ENCODE results near the gene CEP192. TPM values are rescaled to one million over a fixed set of nuclear protein-coding genes. Genes with fewer than 3 reads are reported as not detected.

CEP192 gene
- polyA plus RNA-seq, 1 of the 3 experiments (the other 2 are of a cell fraction): 9.4 TPM

DNA sequence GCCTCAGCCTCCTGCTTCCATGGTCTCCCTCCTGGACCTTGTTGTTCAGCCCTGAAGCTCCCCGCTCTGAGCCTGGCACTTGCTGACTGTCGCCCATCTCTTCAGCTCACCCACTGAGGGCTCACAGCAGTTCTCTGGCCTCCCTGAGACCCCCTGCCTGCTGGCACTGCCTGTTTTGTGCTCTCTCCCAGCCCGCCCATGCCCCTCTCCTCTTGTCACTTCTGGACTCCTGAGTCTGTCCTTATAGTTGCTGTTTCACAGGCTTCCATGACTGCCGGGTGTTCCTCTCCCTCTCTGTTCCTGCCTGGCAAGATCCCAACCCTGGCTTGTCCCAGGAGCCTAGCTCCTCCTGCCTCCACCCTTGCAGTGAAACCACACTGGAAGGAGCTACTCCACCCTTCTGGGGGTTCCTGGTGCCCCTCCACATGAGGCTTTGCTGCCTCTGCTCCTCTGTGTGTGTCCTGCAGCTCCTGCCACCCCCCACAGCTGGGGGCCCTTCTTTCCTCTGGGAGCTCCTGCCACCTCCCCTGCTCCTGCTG lies 110.6 kb downstream of the CEP192 start (continued):
- TF ChIP-seq JUND (IDR thresholded peaks at IDR 0.05): no peak

- no peaks in the 10 kb centered on the region for H4K20me1 ChIP-seq (ENCODE audit: insufficient read depth)
- no peaks in the 10 kb centered on the region for H3K9me2 ChIP-seq
- no peaks in the 10 kb centered on the region for H3K79me2 ChIP-seq (ENCODE audit: insufficient read depth)
- WGBS (ENCODE audit: low lambda C conversion rate): 88% methylated on average over 6 of the region's 6 CpGs
- H3K9ac ChIP-seq: no peak overlapping the region
- H3K4me3 ChIP-seq (ENCODE audit: low read depth in 2 of 2, low read length in 1 of 2): no peak overlapping the region
- ChIA-PET CTCF (interaction anchor here (1.8 kb wide), 1 partner anchor 10 kb away, joined by 10 read pairs; no protein-coding TSS in a partner anchor), POLR2A (no interaction called here)
- H3K27ac ChIP-seq (ENCODE audit: low read depth in 2 of 2, low read length in 1 of 2): no peak overlapping the region
- H2AFZ ChIP-seq (ENCODE audit: low read depth): no peak overlapping the region
- H3F3A ChIP-seq (replicated peaks; ENCODE audit: insufficient read depth): no peaks in the 10 kb centered on the region
- peak; percentile 42 for TF ChIP-seq CTCF (IDR thresholded peaks at IDR 0.05)
- no peak for TF ChIP-seq FOSL2 (IDR thresholded peaks at IDR 0.05; ENCODE audit: borderline replicate concordance, low read depth)
- no peak overlapping the region for H3K4me2 ChIP-seq
- peaks cover 50 to 66% of the 10 kb centered on the region in 2 experiments for H3K36me3 ChIP-seq (replicated peaks in 1 of 2; ENCODE audit: control insufficient read depth in 1 of 2, insufficient read depth in 2 of 2, low read length in 1 of 2)
- DNase-seq: no peak
- no peaks in the 10 kb centered on the region for H3K9me3 ChIP-seq
- no peaks in the 10 kb centered on the region for H3K4me1 ChIP-seq (ENCODE audit: control insufficient read depth in 1 of 2, insufficient read depth in 2 of 2, low read depth in 1 of 2, low read length in 1 of 2)
- no peaks in the 10 kb centered on the region for H3K27me3 ChIP-seq (ENCODE audit: insufficient read depth)
These were observed 112.2 kb downstream of the CEP192 start for GRCh38 chr18:13103366-13103765.

DNA sequence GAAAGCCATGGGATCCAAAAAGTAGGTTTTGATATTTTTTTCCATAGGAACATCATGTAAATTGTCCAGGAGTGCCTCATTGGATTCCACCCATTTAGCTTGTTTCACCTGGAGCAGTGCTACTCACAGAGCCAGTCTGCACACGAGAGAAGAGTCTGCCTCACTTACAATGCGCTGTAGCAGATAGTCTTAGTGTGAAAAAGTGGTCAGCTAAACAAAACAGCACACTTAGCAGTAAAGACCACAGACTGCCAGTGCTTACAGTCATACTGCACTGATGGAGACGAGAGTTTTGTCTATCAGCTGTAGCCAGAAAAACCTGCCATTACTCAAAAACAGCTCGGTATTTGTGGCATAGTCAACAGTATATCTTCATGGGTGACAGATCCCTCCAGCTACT lies 113.9 kb downstream of the CEP192 start:
- H3K9ac ChIP-seq: no peak overlapping the region
- H3K9me3 ChIP-seq: no peaks in the 10 kb centered on the region
- TF ChIP-seq, protein P1, sequence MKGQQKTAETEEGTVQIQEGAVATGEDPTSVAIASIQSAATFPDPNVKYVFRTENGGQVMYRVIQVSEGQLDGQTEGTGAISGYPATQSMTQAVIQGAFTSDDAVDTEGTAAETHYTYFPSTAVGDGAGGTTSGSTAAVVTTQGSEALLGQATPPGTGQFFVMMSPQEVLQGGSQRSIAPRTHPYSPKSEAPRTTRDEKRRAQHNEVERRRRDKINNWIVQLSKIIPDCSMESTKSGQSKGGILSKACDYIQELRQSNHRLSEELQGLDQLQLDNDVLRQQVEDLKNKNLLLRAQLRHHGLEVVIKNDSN (IDR thresholded peaks at IDR 0.05; ENCODE audit: borderline replicate concordance, low read depth): no peak
- TF ChIP-seq, protein P2, sequence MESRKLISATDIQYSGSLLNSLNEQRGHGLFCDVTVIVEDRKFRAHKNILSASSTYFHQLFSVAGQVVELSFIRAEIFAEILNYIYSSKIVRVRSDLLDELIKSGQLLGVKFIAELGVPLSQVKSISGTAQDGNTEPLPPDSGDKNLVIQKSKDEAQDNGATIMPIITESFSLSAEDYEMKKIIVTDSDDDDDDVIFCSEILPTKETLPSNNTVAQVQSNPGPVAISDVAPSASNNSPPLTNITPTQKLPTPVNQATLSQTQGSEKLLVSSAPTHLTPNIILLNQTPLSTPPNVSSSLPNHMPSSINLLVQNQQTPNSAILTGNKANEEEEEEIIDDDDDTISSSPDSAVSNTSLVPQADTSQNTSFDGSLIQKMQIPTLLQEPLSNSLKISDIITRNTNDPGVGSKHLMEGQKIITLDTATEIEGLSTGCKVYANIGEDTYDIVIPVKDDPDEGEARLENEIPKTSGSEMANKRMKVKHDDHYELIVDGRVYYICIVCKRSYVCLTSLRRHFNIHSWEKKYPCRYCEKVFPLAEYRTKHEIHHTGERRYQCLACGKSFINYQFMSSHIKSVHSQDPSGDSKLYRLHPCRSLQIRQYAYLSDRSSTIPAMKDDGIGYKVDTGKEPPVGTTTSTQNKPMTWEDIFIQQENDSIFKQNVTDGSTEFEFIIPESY (IDR thresholded peaks at IDR 0.05; ENCODE audit: borderline replicate concordance, low read depth): no peak
- TF ChIP-seq GATA2 (CRISPR knock-in tag; IDR thresholded peaks at IDR 0.05) (no peak), CTCF (IDR thresholded peaks at IDR 0.05) (no peak), FOXM1 (IDR thresholded peaks at IDR 0.05; ENCODE audit: low read depth) (no peak), EZH2phosphoT487 (IDR thresholded peaks at IDR 0.05; ENCODE audit: borderline replicate concordance, low read depth) (no peak), TCF12 (IDR thresholded peaks at IDR 0.05) (no peak), ELF1 (IDR thresholded peaks at IDR 0.05) (no peak), CHD2 (IDR thresholded peaks at IDR 0.05; ENCODE audit: low read length, partially characterized antibody) (no peak), FOXJ3 (CRISPR knock-in tag; IDR thresholded peaks at IDR 0.05) (no peak), RCOR1 (IDR thresholded peaks at IDR 0.05; ENCODE audit: low read length) (no peak)
- 89% methylated on average over 4 of the region's 4 CpGs for WGBS (ENCODE audit: low lambda C conversion rate)
- no peak overlapping the region for H2AFZ ChIP-seq (ENCODE audit: low read depth)
- no peak overlapping the region for H3K27ac ChIP-seq (ENCODE audit: low read depth in 2 of 2, low read length in 1 of 2)
- H3K27me3 ChIP-seq (ENCODE audit: insufficient read depth): no peaks in the 10 kb centered on the region
- H3K4me2 ChIP-seq: no peak overlapping the region
- H3F3A ChIP-seq (replicated peaks; ENCODE audit: insufficient read depth): no peaks in the 10 kb centered on the region
- DNase-seq: no peak
- no peaks in the 10 kb centered on the region for H3K9me2 ChIP-seq
- H3K4me3 ChIP-seq (ENCODE audit: low read depth in 2 of 2, low read length in 1 of 2): no peak overlapping the region
- H4K20me1 ChIP-seq (ENCODE audit: insufficient read depth): no peaks in the 10 kb centered on the region
- ChIA-PET CTCF (interaction anchor here (1.9 kb wide), 1 partner anchor 54 kb away, joined by 7 read pairs; no protein-coding TSS in a partner anchor), POLR2A (no interaction called here)
- no peaks in the 10 kb centered on the region for H3K4me1 ChIP-seq (ENCODE audit: control insufficient read depth in 1 of 2, insufficient read depth in 2 of 2, low read depth in 1 of 2, low read length in 1 of 2)
- H3K36me3 ChIP-seq (replicated peaks in 1 of 2; ENCODE audit: control insufficient read depth in 1 of 2, insufficient read depth in 2 of 2, low read length in 1 of 2): peaks cover 60 to 64% of the 10 kb centered on the region in 2 experiments
- no peaks in the 10 kb centered on the region for H3K79me2 ChIP-seq (ENCODE audit: insufficient read depth)

Measured in SK-N-SH (cell line).